Measurements from ENCODE around the gene NT5C3A. TPM values are rescaled to one million over a fixed set of nuclear protein-coding genes. Genes with fewer than 3 reads are reported as not detected.
A peak's percentile ranks its signal among the peaks of the same experiment; 100 is the strongest.

Gene NT5C3A
- total and polyA plus RNA-seq, 9 of the 15 experiments (the other 6 are each of a cell fraction or from before 2014, with no cell fraction given) = 18.6 to 60.1 (median 40.0) TPM

DNA sequence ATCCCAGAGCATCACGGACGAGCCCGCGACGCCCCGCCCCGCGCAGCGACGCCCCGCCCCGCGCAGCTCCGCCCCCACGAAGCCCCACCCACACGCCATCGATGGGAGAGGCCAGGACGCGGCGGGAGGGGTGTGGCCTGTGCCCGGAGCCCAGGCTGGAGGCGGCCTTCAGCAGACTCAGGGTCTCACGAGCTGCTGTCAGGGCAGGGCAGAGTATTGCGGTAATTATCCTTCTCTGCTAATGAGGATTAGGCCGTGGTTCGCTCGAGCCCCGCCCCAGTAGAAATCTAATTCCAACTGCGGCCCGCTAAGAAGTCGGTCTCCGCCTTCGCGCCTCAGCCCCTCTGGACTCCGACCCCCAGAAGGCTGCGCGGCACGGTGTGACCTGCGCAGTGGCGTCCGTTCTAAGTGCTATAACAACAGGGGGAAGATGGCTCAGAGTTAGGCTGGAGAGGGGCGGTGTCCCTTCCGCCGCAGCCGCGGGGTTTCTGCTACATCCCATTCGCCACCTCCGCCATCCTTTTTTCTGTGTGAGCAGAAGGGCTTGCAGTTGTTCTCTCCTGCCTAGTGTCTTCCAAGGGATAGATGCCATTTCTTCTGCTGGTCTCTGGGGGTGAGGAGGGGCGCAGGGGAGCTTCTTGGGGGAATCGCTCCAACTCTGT is 337 bp upstream of the NT5C3A start (continued):
- TF ChIP-seq, protein P1, sequence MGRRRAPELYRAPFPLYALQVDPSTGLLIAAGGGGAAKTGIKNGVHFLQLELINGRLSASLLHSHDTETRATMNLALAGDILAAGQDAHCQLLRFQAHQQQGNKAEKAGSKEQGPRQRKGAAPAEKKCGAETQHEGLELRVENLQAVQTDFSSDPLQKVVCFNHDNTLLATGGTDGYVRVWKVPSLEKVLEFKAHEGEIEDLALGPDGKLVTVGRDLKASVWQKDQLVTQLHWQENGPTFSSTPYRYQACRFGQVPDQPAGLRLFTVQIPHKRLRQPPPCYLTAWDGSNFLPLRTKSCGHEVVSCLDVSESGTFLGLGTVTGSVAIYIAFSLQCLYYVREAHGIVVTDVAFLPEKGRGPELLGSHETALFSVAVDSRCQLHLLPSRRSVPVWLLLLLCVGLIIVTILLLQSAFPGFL (CRISPR knock-in tag; IDR thresholded peaks at IDR 0.05) = peak; percentile 87; the same call in 1 of the 2 replicates
- TF ChIP-seq, protein P2, sequence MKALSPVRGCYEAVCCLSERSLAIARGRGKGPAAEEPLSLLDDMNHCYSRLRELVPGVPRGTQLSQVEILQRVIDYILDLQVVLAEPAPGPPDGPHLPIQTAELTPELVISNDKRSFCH (CRISPR knock-in tag; IDR thresholded peaks at IDR 0.05) = no peak
- TF ChIP-seq, protein P2 (tag; IDR thresholded peaks at IDR 0.05) = no peak
- TF ChIP-seq, protein P3, sequence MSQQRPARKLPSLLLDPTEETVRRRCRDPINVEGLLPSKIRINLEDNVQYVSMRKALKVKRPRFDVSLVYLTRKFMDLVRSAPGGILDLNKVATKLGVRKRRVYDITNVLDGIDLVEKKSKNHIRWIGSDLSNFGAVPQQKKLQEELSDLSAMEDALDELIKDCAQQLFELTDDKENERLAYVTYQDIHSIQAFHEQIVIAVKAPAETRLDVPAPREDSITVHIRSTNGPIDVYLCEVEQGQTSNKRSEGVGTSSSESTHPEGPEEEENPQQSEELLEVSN (IDR thresholded peaks at IDR 0.05; ENCODE audit: borderline replicate concordance in 1 of 2, extremely low read depth in 1 of 2, insufficient read depth in 1 of 2, insufficient read length in 1 of 2, low read depth in 1 of 2, low read length in 1 of 2, poor library complexity in 1 of 2, severe bottlenecking in 1 of 2) = peak in 1 of 2 experiments; percentile 34
- TF ChIP-seq ZNF253 (CRISPR knock-in tag; conservative IDR thresholded peaks at IDR 0.05) (no peak), CBX8 (IDR thresholded peaks at IDR 0.05; ENCODE audit: borderline replicate concordance, extremely low read depth, low read depth, low read length, poor library complexity, severe bottlenecking) (no peak)
- TF ChIP-seq, protein P4, sequence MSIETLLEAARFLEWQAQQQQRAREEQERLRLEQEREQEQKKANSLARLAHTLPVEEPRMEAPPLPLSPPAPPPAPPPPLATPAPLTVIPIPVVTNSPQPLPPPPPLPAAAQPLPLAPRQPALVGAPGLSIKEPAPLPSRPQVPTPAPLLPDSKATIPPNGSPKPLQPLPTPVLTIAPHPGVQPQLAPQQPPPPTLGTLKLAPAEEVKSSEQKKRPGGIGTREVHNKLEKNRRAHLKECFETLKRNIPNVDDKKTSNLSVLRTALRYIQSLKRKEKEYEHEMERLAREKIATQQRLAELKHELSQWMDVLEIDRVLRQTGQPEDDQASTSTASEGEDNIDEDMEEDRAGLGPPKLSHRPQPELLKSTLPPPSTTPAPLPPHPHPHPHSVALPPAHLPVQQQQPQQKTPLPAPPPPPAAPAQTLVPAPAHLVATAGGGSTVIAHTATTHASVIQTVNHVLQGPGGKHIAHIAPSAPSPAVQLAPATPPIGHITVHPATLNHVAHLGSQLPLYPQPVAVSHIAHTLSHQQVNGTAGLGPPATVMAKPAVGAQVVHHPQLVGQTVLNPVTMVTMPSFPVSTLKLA (conservative IDR thresholded peaks at IDR 0.05) = peak in 1 of 2 experiments; percentile 45; a peak in 2 of 4 replicates
- TF ChIP-seq, protein P5, sequence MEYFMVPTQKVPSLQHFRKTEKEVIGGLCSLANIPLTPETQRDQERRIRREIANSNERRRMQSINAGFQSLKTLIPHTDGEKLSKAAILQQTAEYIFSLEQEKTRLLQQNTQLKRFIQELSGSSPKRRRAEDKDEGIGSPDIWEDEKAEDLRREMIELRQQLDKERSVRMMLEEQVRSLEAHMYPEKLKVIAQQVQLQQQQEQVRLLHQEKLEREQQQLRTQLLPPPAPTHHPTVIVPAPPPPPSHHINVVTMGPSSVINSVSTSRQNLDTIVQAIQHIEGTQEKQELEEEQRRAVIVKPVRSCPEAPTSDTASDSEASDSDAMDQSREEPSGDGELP (CRISPR knock-in tag; IDR thresholded peaks at IDR 0.05; ENCODE audit: borderline replicate concordance) = peak; percentile 71
- TF ChIP-seq, protein P6, sequence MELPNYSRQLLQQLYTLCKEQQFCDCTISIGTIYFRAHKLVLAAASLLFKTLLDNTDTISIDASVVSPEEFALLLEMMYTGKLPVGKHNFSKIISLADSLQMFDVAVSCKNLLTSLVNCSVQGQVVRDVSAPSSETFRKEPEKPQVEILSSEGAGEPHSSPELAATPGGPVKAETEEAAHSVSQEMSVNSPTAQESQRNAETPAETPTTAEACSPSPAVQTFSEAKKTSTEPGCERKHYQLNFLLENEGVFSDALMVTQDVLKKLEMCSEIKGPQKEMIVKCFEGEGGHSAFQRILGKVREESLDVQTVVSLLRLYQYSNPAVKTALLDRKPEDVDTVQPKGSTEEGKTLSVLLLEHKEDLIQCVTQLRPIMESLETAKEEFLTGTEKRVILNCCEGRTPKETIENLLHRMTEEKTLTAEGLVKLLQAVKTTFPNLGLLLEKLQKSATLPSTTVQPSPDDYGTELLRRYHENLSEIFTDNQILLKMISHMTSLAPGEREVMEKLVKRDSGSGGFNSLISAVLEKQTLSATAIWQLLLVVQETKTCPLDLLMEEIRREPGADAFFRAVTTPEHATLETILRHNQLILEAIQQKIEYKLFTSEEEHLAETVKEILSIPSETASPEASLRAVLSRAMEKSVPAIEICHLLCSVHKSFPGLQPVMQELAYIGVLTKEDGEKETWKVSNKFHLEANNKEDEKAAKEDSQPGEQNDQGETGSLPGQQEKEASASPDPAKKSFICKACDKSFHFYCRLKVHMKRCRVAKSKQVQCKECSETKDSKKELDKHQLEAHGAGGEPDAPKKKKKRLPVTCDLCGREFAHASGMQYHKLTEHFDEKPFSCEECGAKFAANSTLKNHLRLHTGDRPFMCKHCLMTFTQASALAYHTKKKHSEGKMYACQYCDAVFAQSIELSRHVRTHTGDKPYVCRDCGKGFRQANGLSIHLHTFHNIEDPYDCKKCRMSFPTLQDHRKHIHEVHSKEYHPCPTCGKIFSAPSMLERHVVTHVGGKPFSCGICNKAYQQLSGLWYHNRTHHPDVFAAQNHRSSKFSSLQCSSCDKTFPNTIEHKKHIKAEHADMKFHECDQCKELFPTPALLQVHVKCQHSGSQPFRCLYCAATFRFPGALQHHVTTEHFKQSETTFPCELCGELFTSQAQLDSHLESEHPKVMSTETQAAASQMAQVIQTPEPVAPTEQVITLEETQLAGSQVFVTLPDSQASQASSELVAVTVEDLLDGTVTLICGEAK (IDR thresholded peaks at IDR 0.05) = peak; percentile 47; the same call in 1 of the 2 replicates
- TF ChIP-seq, protein P6 (CRISPR knock-in tag; IDR thresholded peaks at IDR 0.05) = no peak
